A549 treated with AZD2906 at 1 μM for 4 hours (cell line): ENCODE measurements around the gene NUP35. TPM values are rescaled to one million over a fixed set of nuclear protein-coding genes. Genes with fewer than 3 reads are reported as not detected.

Source experiments
- total RNA-seq: library from RNA; stranded (reverse); fragments of 200-300 nt; extraction: Qiagen RNA extraction; gene quantifications from 5 replicates; pipeline ENCODE4 v1.2.3, GENCODE V29; 2022

NUP35 gene, protein sequence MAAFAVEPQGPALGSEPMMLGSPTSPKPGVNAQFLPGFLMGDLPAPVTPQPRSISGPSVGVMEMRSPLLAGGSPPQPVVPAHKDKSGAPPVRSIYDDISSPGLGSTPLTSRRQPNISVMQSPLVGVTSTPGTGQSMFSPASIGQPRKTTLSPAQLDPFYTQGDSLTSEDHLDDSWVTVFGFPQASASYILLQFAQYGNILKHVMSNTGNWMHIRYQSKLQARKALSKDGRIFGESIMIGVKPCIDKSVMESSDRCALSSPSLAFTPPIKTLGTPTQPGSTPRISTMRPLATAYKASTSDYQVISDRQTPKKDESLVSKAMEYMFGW
- 28.1 to 39.0 TPM (median 29.9 TPM) in 5 replicates for total RNA-seq

DNA sequence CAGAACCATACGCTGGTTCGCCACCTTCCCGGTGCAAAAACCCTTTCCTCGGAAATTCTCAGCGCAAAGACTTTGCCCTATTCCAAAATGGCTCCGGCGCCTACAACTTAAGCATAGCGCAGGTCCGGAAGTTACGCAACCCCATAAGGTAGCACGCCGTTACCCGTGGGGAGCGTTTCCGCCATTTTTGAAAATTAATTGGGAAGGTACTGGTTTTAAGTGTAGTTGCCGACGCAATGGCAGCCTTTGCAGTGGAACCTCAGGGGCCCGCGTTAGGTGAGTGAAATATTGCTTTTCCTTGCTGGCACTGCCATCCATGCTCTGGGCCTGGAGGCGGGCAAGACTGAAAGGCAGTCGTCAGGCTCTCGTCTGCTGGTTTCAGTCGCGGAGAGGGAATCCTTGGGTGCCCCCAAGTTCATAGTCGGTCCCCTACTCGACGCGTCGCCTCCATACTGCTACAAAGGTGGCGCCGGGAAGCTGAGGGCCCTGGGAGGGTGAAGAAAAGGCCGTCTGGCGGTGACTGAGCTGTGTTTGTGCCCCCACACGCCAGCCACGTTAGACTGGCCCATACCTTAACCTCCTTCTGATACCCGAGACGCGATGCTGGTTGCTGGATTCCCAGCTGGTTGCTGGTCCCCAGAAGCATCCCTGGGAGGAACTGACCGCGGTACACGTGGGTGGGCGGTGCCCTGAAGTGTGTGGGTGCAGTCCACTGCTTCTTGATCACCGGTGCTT is at the start of gene NUP35:
Gene NUP35 (plus strand): TSS at position 222 of the 735 bp plus-strand sequence. CDS start 15 bp downstream, at position 237.

DNA sequence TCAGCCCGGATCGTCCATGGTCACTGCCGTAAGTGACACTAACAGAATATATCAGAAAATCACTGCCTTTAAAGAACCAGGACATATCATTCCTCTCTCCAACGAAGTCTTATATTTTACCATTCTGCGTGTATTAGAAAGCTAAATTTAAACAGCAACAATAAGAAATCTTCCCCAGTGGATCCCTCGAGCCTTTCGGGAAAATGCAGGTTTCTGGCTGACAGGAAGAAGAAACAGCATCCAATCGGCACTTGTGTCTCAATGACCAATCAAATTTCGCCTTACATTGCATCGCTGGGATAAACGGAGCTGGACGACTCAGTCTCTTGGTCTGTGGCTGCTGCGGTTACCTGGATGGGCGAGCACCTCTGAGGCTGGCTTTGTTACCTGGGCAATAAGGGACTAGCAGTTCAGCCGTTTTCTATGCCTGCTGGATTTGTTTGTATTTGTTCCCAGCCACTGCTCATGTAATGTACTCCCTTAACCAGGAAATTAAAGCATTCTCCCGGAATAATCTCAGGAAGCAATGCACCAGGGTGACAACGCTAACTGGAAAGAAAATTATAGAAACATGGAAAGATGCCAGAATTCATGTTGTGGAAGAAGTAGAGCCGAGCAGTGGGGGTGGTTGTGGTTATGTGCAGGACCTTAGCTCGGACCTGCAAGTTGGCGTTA is 45.6 kb upstream of the NUP35 start, which contains the start of gene DUSP19:
Gene DUSP19 (plus strand): TSS at position 284 of the 675 bp plus-strand sequence. CDS start 187 bp downstream, at position 471.

Other genes starting within 250 kb of the NUP35 start
- gene NCKAP1, start 86.0 kb upstream of the NUP35 start, total RNA-seq: 87.3 to 111 TPM (median 101 TPM) in 5 replicates
- 0.37 to 0.95 TPM (median 0.78 TPM) in 5 replicates for gene DUSP19, start 45.7 kb upstream of the NUP35 start, total RNA-seq